Fibroblast of lung (primary cell): ENCODE data around the gene SOX15.

Source experiments
- CTCF ChIP-seq, 2 donors: IDR thresholded peaks in 1 of 2; conservative IDR thresholded peaks in 1 of 2; 1 replicate in 1 of 2; 2 replicates in 1 of 2; pipeline ENCODE4 v1.5.1; 2011 to 2012; ENCODE audit warnings: low read length in 2 of 2, control low read depth in 1 of 2, inconsistent platforms in 1 of 2, low read depth in 1 of 2, mild to moderate bottlenecking in 1 of 2
- EZH2 ChIP-seq: IDR thresholded peaks from 2 replicates; pipeline ENCODE4 v1.5.1; 2012; ENCODE audit warnings: low read length, control low read depth, mild to moderate bottlenecking; ENCODE audit errors: missing control alignments

GRCh38 chr17:7556627-7557026 is 33.3 kb downstream of the SOX15 start:
- TF ChIP-seq CTCF (conservative IDR thresholded peaks at IDR 0.05 in 1 of 2, IDR thresholded peaks at IDR 0.05 in 1 of 2; ENCODE audit: low read depth in 1 of 2, low read length in 2 of 2) (no peak), EZH2 (no peak)
